Measurements from ENCODE around the gene SREBF2.

SREBF2 gene

GRCh38 chr22:41909310-41910049, 76.6 kb downstream of the SREBF2 start:
- peak; percentile 68 for DNase-seq

- peak; percentile 62 for DNase-seq
These were observed 77.4 kb downstream of the SREBF2 start for GRCh38 chr22:41910050-41911000.

GRCh38 chr22:41911001-41911611, 78.2 kb downstream of the SREBF2 start:
- no peak for DNase-seq

- DNase-seq, result no peak
These were observed 79.6 kb downstream of the SREBF2 start for GRCh38 chr22:41912338-41913039.

GRCh38 chr22:41913040-41913719, 80.3 kb downstream of the SREBF2 start:
- no peak for DNase-seq

GRCh38 chr22:41913842-41914534, 81.1 kb downstream of the SREBF2 start:
- DNase-seq, result peak; percentile 38

GRCh38 chr22:41914611-41915034, 81.7 kb downstream of the SREBF2 start:
- no peak for DNase-seq

GRCh38 chr22:41915035-41915785, 82.3 kb downstream of the SREBF2 start, which contains the start of gene SHISA8:
Gene SHISA8 (minus strand): TSS chr22:41915074. CDS start chr22:41914667, 407 bp downstream.
- peak; percentile 46 for DNase-seq

GRCh38 chr22:41915786-41916493, 83.0 kb downstream of the SREBF2 start:
- DNase-seq, result no peak

GRCh38 chr22:41916745-41917358, 83.9 kb downstream of the SREBF2 start:
- no peak for DNase-seq

GRCh38 chr22:41917375-41917902, 84.5 kb downstream of the SREBF2 start:
- no peak for DNase-seq

- no peak for DNase-seq
These were observed 85.2 kb downstream of the SREBF2 start for GRCh38 chr22:41917903-41918791.

GRCh38 chr22:41919357-41920224, 86.7 kb downstream of the SREBF2 start:
- DNase-seq, result peak; percentile 65

- DNase-seq, result no peak
These were observed 87.5 kb downstream of the SREBF2 start for GRCh38 chr22:41920271-41920976.

- DNase-seq, result no peak
These were observed 89.4 kb downstream of the SREBF2 start for GRCh38 chr22:41922328-41922727.

GRCh38 chr22:41922940-41923594, 90.2 kb downstream of the SREBF2 start:
- DNase-seq, result no peak
